ENCODE measurements around the gene DAPK2. TPM values are rescaled to one million over a fixed set of nuclear protein-coding genes. Genes with fewer than 3 reads are reported as not detected.

The DAPK2 gene
- total RNA-seq, 1 experiment from 2014 or later, result 2.3 TPM

DNA sequence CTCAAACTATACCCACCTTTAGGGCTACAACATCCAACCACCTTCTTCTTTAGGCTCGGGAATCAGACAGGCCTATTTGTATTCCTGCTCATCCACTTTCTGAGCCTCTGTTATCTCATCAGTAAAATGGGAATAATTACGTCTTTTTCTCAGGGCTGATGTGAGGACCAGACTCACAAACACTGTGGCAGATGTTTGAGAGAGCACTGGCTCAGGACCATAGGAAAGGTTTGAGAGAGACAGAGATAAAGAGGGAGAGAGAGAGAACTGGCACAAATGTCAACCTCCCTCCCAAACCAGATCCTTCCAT lies 4.8 kb upstream of the DAPK2 start:
- no peaks in the 10 kb centered on the region for H3K9me3 Mint-ChIP-seq
- no peak for TF ChIP-seq OVOL2 (CRISPR knock-in tag; IDR thresholded peaks at IDR 0.05; ENCODE audit: borderline replicate concordance)
- TF ChIP-seq, protein P1, sequence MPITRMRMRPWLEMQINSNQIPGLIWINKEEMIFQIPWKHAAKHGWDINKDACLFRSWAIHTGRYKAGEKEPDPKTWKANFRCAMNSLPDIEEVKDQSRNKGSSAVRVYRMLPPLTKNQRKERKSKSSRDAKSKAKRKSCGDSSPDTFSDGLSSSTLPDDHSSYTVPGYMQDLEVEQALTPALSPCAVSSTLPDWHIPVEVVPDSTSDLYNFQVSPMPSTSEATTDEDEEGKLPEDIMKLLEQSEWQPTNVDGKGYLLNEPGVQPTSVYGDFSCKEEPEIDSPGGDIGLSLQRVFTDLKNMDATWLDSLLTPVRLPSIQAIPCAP (CRISPR knock-in tag; IDR thresholded peaks at IDR 0.05), result no peak
- no peak for TF ChIP-seq NFATC4 (CRISPR knock-in tag; IDR thresholded peaks at IDR 0.05)
- no peak for TF ChIP-seq KAT7 (CRISPR knock-in tag; IDR thresholded peaks at IDR 0.05; ENCODE audit: borderline replicate concordance)
- TF ChIP-seq, protein P2, sequence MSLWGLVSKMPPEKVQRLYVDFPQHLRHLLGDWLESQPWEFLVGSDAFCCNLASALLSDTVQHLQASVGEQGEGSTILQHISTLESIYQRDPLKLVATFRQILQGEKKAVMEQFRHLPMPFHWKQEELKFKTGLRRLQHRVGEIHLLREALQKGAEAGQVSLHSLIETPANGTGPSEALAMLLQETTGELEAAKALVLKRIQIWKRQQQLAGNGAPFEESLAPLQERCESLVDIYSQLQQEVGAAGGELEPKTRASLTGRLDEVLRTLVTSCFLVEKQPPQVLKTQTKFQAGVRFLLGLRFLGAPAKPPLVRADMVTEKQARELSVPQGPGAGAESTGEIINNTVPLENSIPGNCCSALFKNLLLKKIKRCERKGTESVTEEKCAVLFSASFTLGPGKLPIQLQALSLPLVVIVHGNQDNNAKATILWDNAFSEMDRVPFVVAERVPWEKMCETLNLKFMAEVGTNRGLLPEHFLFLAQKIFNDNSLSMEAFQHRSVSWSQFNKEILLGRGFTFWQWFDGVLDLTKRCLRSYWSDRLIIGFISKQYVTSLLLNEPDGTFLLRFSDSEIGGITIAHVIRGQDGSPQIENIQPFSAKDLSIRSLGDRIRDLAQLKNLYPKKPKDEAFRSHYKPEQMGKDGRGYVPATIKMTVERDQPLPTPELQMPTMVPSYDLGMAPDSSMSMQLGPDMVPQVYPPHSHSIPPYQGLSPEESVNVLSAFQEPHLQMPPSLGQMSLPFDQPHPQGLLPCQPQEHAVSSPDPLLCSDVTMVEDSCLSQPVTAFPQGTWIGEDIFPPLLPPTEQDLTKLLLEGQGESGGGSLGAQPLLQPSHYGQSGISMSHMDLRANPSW (CRISPR knock-in tag; conservative IDR thresholded peaks at IDR 0.05; ENCODE audit: low read depth), result no peak
- ChIA-PET CTCF (interaction anchor here (1.0 to 4.0 kb wide), 4 partner anchors 16 to 106 kb away, joined by 3 to 26 read pairs (median 8); no protein-coding TSS in a partner anchor), POLR2A (no interaction called here)
- H3K27me3 Mint-ChIP-seq (ENCODE audit: low read depth), result peaks cover 28% of the 10 kb centered on the region
- H3K36me3 Mint-ChIP-seq, result no peaks in the 10 kb centered on the region
- ATAC-seq (no peak), DNase-seq (ENCODE audit: low spot score) (no peak)
- no peak overlapping the region for H3K4me3 Mint-ChIP-seq
- H3K27ac Mint-ChIP-seq, result no peak overlapping the region
- H3K4me1 Mint-ChIP-seq, result peaks cover 7% of the 10 kb centered on the region

DNA sequence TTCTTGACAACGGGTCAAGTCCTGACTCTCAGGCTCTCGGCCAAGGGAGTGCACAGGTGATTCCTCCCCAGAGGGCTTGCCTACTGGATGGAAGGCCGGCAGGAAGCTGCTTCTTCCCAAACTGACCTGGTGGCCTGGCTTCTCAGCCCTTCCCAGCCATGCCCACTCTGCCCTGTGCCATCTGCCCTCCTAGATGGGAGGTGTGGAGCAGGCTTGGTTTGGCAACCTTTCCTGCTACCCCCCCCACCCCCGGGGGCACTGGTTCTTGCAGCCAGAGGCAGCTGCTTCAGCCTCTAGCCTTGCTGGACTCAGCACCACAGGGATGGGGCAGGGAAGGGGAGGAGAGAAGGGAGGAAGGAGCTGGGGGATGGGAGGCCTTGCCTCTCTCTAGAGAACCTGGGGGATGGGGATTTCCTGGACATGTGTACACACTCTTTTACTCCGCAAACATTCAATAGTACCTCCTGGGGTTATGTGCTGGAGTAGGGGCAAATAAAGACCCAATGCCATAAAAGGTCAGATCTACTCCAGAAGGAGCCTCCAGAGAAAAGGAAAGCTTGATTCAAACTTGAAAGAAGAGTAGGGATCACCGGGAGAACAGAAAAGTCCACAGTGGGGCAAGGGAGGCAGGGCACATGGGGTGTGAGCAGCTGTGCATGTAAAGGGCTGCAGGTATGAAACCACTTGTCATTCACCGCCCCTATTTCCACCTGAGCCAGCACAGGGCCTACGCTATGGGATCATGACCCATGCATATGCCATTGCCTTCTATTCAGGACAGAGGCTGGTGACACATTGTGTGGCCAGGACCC lies 4.2 kb upstream of the DAPK2 start:
- POLR2A ChIA-PET, result no interaction called here
- CTCF ChIA-PET, result interaction anchor here (0.9 to 4.0 kb wide), 6 partner anchors 17 to 147 kb away, joined by 3 to 26 read pairs (median 5); no protein-coding TSS in a partner anchor
- H3K36me3 Mint-ChIP-seq, result no peaks in the 10 kb centered on the region
- H3K27ac Mint-ChIP-seq, result no peak overlapping the region
- no peak for ATAC-seq
- no peaks in the 10 kb centered on the region for H3K9me3 Mint-ChIP-seq
- H3K27me3 Mint-ChIP-seq (ENCODE audit: low read depth), result peaks cover 32% of the 10 kb centered on the region
- H3K4me3 Mint-ChIP-seq, result no peak overlapping the region
- H3K4me1 Mint-ChIP-seq, result peaks cover 7% of the 10 kb centered on the region
- DNase-seq (ENCODE audit: low spot score), result no peak
- TF ChIP-seq, protein P3, sequence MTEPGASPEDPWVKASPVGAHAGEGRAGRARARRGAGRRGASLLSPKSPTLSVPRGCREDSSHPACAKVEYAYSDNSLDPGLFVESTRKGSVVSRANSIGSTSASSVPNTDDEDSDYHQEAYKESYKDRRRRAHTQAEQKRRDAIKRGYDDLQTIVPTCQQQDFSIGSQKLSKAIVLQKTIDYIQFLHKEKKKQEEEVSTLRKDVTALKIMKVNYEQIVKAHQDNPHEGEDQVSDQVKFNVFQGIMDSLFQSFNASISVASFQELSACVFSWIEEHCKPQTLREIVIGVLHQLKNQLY (CRISPR knock-in tag; IDR thresholded peaks at IDR 0.05), result no peak
- TF ChIP-seq, protein P4, sequence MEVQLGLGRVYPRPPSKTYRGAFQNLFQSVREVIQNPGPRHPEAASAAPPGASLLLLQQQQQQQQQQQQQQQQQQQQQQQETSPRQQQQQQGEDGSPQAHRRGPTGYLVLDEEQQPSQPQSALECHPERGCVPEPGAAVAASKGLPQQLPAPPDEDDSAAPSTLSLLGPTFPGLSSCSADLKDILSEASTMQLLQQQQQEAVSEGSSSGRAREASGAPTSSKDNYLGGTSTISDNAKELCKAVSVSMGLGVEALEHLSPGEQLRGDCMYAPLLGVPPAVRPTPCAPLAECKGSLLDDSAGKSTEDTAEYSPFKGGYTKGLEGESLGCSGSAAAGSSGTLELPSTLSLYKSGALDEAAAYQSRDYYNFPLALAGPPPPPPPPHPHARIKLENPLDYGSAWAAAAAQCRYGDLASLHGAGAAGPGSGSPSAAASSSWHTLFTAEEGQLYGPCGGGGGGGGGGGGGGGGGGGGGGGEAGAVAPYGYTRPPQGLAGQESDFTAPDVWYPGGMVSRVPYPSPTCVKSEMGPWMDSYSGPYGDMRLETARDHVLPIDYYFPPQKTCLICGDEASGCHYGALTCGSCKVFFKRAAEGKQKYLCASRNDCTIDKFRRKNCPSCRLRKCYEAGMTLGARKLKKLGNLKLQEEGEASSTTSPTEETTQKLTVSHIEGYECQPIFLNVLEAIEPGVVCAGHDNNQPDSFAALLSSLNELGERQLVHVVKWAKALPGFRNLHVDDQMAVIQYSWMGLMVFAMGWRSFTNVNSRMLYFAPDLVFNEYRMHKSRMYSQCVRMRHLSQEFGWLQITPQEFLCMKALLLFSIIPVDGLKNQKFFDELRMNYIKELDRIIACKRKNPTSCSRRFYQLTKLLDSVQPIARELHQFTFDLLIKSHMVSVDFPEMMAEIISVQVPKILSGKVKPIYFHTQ (CRISPR knock-in tag; IDR thresholded peaks at IDR 0.05), result no peak
- TF ChIP-seq FOXP1 (CRISPR knock-in tag; IDR thresholded peaks at IDR 0.05; ENCODE audit: borderline replicate concordance) (no peak), CREB1 (CRISPR knock-in tag; IDR thresholded peaks at IDR 0.05) (no peak), CREM (CRISPR knock-in tag; IDR thresholded peaks at IDR 0.05) (no peak)
- TF ChIP-seq, protein P5, sequence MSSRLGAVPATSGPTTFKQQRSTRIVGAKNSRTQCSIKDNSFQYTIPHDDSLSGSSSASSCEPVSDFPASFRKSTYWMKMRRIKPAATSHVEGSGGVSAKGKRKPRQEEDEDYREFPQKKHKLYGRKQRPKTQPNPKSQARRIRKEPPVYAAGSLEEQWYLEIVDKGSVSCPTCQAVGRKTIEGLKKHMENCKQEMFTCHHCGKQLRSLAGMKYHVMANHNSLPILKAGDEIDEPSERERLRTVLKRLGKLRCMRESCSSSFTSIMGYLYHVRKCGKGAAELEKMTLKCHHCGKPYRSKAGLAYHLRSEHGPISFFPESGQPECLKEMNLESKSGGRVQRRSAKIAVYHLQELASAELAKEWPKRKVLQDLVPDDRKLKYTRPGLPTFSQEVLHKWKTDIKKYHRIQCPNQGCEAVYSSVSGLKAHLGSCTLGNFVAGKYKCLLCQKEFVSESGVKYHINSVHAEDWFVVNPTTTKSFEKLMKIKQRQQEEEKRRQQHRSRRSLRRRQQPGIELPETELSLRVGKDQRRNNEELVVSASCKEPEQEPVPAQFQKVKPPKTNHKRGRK (CRISPR knock-in tag; IDR thresholded peaks at IDR 0.05; ENCODE audit: borderline replicate concordance), result no peak
- TF ChIP-seq, protein P6, sequence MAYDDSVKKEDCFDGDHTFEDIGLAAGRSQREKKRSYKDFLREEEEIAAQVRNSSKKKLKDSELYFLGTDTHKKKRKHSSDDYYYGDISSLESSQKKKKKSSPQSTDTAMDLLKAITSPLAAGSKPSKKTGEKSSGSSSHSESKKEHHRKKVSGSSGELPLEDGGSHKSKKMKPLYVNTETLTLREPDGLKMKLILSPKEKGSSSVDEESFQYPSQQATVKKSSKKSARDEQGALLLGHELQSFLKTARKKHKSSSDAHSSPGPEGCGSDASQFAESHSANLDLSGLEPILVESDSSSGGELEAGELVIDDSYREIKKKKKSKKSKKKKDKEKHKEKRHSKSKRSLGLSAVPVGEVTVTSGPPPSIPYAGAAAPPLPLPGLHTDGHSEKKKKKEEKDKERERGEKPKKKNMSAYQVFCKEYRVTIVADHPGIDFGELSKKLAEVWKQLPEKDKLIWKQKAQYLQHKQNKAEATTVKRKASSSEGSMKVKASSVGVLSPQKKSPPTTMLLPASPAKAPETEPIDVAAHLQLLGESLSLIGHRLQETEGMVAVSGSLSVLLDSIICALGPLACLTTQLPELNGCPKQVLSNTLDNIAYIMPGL (CRISPR knock-in tag; IDR thresholded peaks at IDR 0.05), result no peak
- TF ChIP-seq, protein P7, sequence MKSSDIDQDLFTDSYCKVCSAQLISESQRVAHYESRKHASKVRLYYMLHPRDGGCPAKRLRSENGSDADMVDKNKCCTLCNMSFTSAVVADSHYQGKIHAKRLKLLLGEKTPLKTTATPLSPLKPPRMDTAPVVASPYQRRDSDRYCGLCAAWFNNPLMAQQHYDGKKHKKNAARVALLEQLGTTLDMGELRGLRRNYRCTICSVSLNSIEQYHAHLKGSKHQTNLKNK (CRISPR knock-in tag; IDR thresholded peaks at IDR 0.05), result no peak
- TF ChIP-seq, protein P8, sequence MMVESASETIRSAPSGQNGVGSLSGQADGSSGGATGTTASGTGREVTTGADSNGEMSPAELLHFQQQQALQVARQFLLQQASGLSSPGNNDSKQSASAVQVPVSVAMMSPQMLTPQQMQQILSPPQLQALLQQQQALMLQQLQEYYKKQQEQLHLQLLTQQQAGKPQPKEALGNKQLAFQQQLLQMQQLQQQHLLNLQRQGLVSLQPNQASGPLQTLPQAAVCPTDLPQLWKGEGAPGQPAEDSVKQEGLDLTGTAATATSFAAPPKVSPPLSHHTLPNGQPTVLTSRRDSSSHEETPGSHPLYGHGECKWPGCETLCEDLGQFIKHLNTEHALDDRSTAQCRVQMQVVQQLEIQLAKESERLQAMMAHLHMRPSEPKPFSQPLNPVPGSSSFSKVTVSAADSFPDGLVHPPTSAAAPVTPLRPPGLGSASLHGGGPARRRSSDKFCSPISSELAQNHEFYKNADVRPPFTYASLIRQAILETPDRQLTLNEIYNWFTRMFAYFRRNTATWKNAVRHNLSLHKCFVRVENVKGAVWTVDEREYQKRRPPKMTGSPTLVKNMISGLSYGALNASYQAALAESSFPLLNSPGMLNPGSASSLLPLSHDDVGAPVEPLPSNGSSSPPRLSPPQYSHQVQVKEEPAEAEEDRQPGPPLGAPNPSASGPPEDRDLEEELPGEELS (CRISPR knock-in tag; IDR thresholded peaks at IDR 0.05), result no peak
- TF ChIP-seq, protein P2 (CRISPR knock-in tag; conservative IDR thresholded peaks at IDR 0.05; ENCODE audit: low read depth), result no peak

Data from WTC11 (cell line).